MM.1S (cell line): ENCODE data around the gene BMPER.

Experiments
- DNase-seq: peaks from one replicate; pipeline ENCODE4 v3.0.0-alpha.2; 2015
- H2AFZ ChIP-seq: fragments of 300-600 bp; sonication (generic); 2 replicates; pipeline ENCODE4 v1.6.0; 2016; ENCODE audit warnings: antibody characterized with exemption, low read length
- H3F3A ChIP-seq: fragments of 300-600 bp; sonication (generic); 2 replicates; pipeline ENCODE4 v1.6.1; 2016; ENCODE audit warnings: mild to moderate bottlenecking, antibody characterized with exemption, low read length, moderate library complexity, mixed read lengths; ENCODE audit not compliant: insufficient read depth
- H3K27ac ChIP-seq: fragments of 300-600 bp; sonication (generic); 2 replicates; pipeline ENCODE4 v1.5.1; 2016; ENCODE audit warnings: mild to moderate bottlenecking, low read length
- H3K27me3 ChIP-seq: fragments of 300-600 bp; sonication (generic); replicated peaks from 2 replicates; pipeline ENCODE4 v1.6.0; 2016; ENCODE audit warnings: low read length; ENCODE audit not compliant: insufficient read depth
- H3K36me3 ChIP-seq: fragments of 300-600 bp; sonication (generic); replicated peaks from 2 replicates; pipeline ENCODE4 v1.6.1; 2016; ENCODE audit warnings: mild to moderate bottlenecking, low read length, mixed read lengths; ENCODE audit not compliant: insufficient read depth
- H3K4me1 ChIP-seq: fragments of 300-600 bp; sonication (generic); 2 replicates; pipeline ENCODE4 v1.6.1; 2016; ENCODE audit warnings: low read length, mixed read lengths
- H3K4me2 ChIP-seq: fragments of 300-600 bp; sonication (generic); 2 replicates; pipeline ENCODE4 v1.6.0; 2016; ENCODE audit warnings: low read depth, low read length
- H3K4me3 ChIP-seq: fragments of 300-600 bp; sonication (generic); 2 replicates; pipeline ENCODE4 v1.5.1; 2016; ENCODE audit warnings: low read length, mixed read lengths
- H3K79me2 ChIP-seq: fragments of 300-600 bp; sonication (generic); 2 replicates; pipeline ENCODE4 v1.6.1; 2016; ENCODE audit warnings: mixed run types, low read length, mixed read lengths
- H3K9ac ChIP-seq: fragments of 300-600 bp; sonication (generic); 2 replicates; pipeline ENCODE4 v1.6.1; 2016; ENCODE audit warnings: low read length, mixed read lengths
- H3K9me2 ChIP-seq: fragments of 300-600 bp; sonication (generic); replicated peaks from 2 replicates; pipeline ENCODE4 v1.6.1; 2016; ENCODE audit warnings: mild to moderate bottlenecking, low read length, mixed read lengths; ENCODE audit not compliant: insufficient read depth
- H3K9me3 ChIP-seq: fragments of 300-600 bp; sonication (generic); replicated peaks from 2 replicates; pipeline ENCODE4 v1.6.1; 2016; ENCODE audit warnings: mild to moderate bottlenecking, low read length, mixed read lengths; ENCODE audit not compliant: insufficient read depth
- H4K20me1 ChIP-seq: fragments of 300-600 bp; sonication (generic); 2 replicates; pipeline ENCODE4 v1.6.1; 2016; ENCODE audit warnings: mild to moderate bottlenecking, low read length, moderate library complexity, mixed read lengths; ENCODE audit not compliant: insufficient read depth
- EZH2 ChIP-seq: fragments of 300-600 bp; sonication (generic); optimal IDR thresholded peaks from 2 replicates; pipeline ENCODE3; 2017; ENCODE audit warnings: low read depth, mild to moderate bottlenecking, antibody characterized with exemption, low read length, mixed read lengths
- EZH2phosphoT487 ChIP-seq: fragments of 300-600 bp; sonication (generic); IDR thresholded peaks from 2 replicates; pipeline ENCODE4 v1.6.1; 2018; ENCODE audit warnings: antibody characterized with exemption, low read length
- TF ChIP-seq, protein P1 (sequence below): fragments of 300-600 bp; sonication (generic); IDR thresholded peaks from 2 replicates; pipeline ENCODE4 v1.5.1; 2016; ENCODE audit warnings: antibody characterized with exemption, low read length, mixed read lengths

Gene BMPER

DNA sequence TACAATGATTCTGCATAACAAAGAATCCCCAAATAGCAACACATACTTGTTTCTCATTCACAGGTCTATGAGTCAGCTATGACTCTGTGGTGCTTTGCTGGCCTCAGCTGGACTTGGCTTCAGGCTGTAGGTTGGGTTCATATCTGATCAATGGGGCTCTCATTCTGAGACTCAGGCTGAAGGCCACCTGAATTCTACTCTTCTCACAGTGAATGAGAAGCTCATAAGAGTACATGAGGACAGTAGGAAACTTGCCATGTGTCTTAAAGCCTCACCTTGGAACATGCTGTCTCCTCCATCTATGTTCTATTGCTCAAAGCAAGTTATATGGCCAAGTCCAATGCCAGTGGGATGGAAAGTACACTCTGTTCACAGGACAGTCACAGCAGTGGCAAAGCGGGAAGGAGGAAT, 292.9 kb downstream of the BMPER start:
- Histone ChIP-seq H2AFZ (no peak overlapping the region), H3K9ac (no peak overlapping the region), H3K9me2 (no peaks in the 10 kb centered on the region), H3K9me3 (no peaks in the 10 kb centered on the region), H3K27me3 (no peaks in the 10 kb centered on the region), H3K27ac (no peak overlapping the region), H3K4me1 (no peaks in the 10 kb centered on the region), H3F3A (no peaks in the 10 kb centered on the region), H4K20me1 (no peaks in the 10 kb centered on the region), H3K4me2 (no peak overlapping the region), H3K79me2 (no peaks in the 10 kb centered on the region), H3K36me3 (no peaks in the 10 kb centered on the region), H3K4me3 (no peak overlapping the region)
- DNase-seq, result no peak
- TF ChIP-seq, protein P1, sequence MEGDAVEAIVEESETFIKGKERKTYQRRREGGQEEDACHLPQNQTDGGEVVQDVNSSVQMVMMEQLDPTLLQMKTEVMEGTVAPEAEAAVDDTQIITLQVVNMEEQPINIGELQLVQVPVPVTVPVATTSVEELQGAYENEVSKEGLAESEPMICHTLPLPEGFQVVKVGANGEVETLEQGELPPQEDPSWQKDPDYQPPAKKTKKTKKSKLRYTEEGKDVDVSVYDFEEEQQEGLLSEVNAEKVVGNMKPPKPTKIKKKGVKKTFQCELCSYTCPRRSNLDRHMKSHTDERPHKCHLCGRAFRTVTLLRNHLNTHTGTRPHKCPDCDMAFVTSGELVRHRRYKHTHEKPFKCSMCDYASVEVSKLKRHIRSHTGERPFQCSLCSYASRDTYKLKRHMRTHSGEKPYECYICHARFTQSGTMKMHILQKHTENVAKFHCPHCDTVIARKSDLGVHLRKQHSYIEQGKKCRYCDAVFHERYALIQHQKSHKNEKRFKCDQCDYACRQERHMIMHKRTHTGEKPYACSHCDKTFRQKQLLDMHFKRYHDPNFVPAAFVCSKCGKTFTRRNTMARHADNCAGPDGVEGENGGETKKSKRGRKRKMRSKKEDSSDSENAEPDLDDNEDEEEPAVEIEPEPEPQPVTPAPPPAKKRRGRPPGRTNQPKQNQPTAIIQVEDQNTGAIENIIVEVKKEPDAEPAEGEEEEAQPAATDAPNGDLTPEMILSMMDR, result no peak
- TF ChIP-seq EZH2, result no peak
- no peak for TF ChIP-seq EZH2phosphoT487
